ENCODE results near the gene POLG. TPM values are rescaled to one million over a fixed set of nuclear protein-coding genes. Genes with fewer than 3 reads are reported as not detected.

POLG gene
- 10 to 100 TPM; 33.0 to 47.0 (median 39.0) TPM for polyA plus RNA-seq
- long read RNA-seq, donor 1 = 0 reads
- long read RNA-seq, donor 2 = 0 reads
- long read RNA-seq, donor 3, transcript POLG-206 (2 exons, 764 nt) = major isoform, 6 of 6 reads
- long read RNA-seq, donor 3, partial matches to known transcripts = 0 of 6 reads
- long read RNA-seq, donor 3, other reads (novel, unspliced or antisense) = 0 of 6 reads
- long read RNA-seq, donor 4 = 0 reads
- long read RNA-seq, donor 5, partial matches to known transcripts = 0 of 1 reads
- long read RNA-seq, donor 5, other reads (novel, unspliced or antisense) = 0 of 1 reads
- long read RNA-seq, donor 6, full-length matches to known transcripts = 7 of 7 reads
- long read RNA-seq, donor 6, partial matches to known transcripts = 0 of 7 reads
- long read RNA-seq, donor 6, other reads (novel, unspliced or antisense) = 0 of 7 reads
- long read RNA-seq, donor 7, transcript POLG-206 (2 exons, 764 nt) = major isoform, 7 of 14 reads
- long read RNA-seq, donor 7, partial matches to known transcripts = 7 of 14 reads
- long read RNA-seq, donor 7, other reads (novel, unspliced or antisense) = 0 of 14 reads
- long read RNA-seq, donor 8 = 0 reads
- long read RNA-seq, donor 9, partial matches to known transcripts = 0 of 3 reads
- long read RNA-seq, donor 9, other reads (novel, unspliced or antisense) = 0 of 3 reads
- long read RNA-seq, donor 10, partial matches to known transcripts = 0 of 5 reads
- long read RNA-seq, donor 10, other reads (novel, unspliced or antisense) = 0 of 5 reads

- H3K4me3 ChIP-seq (ENCODE audit: low read depth in 1 of 3, low read length in 3 of 3) = peak within 1 kb of the TSS; percentile 82 to 89 (median 85)
- H3K36me3 ChIP-seq (ENCODE audit: control insufficient read depth in 3 of 3, insufficient read depth in 2 of 3, low read depth in 1 of 3, low read length in 3 of 3) = peaks cover 0 to 29% (median 13%) of the 10 kb centered on the region in 3 donors
- H3K27me3 ChIP-seq (ENCODE audit: control insufficient read depth in 3 of 3, insufficient read depth in 3 of 3, low read length in 3 of 3) = no peaks in the 10 kb centered on the region
- H3K4me1 ChIP-seq (ENCODE audit: control insufficient read depth in 3 of 3, insufficient read depth in 2 of 3, low read depth in 1 of 3, low read length in 2 of 3) = peaks cover 15 to 21% (median 16%) of the 10 kb centered on the region in 3 donors
- WGBS, 3 donors = 0 to 1% (median 0%) methylated on average over 66 to 85 of the region's 85 CpGs
- DNase-seq (peak; percentile 99), FAIRE-seq (no peak)
- H3K27ac ChIP-seq (ENCODE audit: low read depth in 1 of 3, low read length in 2 of 3) = peak within 1 kb of the TSS; percentile 86 to 93 (median 91)
- H3K9me3 ChIP-seq (ENCODE audit: control insufficient read depth in 2 of 2, insufficient read depth in 1 of 2, low read depth in 1 of 2, low read length in 1 of 2) = no peaks in the 10 kb centered on the region
Measured at GRCh38 chr15:89334510-89335297, at the start of gene POLG. Gene POLG, minus strand, starts transcription at chr15:89334824. Its CDS starts 1,070 bp downstream, at chr15:89333754.

- Histone ChIP-seq H3K4me3 (ENCODE audit: low read depth in 1 of 3, low read length in 3 of 3) (no peak overlapping the region), H3K9me3 (ENCODE audit: control insufficient read depth in 2 of 2, insufficient read depth in 1 of 2, low read depth in 1 of 2, low read length in 1 of 2) (no peaks in the 10 kb centered on the region), H3K4me1 (ENCODE audit: control insufficient read depth in 3 of 3, insufficient read depth in 2 of 3, low read depth in 1 of 3, low read length in 2 of 3) (peaks cover 0 to 8% (median 0%) of the 10 kb centered on the region in 3 donors), H3K27ac (ENCODE audit: low read depth in 1 of 3, low read length in 2 of 3) (no peak overlapping the region), H3K36me3 (ENCODE audit: control insufficient read depth in 3 of 3, insufficient read depth in 2 of 3, low read depth in 1 of 3, low read length in 3 of 3) (no peaks in the 10 kb centered on the region), H3K27me3 (ENCODE audit: control insufficient read depth in 3 of 3, insufficient read depth in 3 of 3, low read length in 3 of 3) (peaks cover 4 to 63% (median 20%) of the 10 kb centered on the region in 3 donors)
- FAIRE-seq = no peak
- 67 to 79% (median 67%) methylated on average over 3 of the region's 3 CpGs for WGBS, 3 donors
- no peak for DNase-seq
Measured at GRCh38 chr15:89384176-89384604, 49.6 kb upstream of the POLG start.

GRCh38 chr15:89383365-89384175 lies 48.9 kb upstream of the POLG start:
- no peaks in the 10 kb centered on the region for H3K9me3 ChIP-seq (ENCODE audit: control insufficient read depth in 2 of 2, insufficient read depth in 1 of 2, low read depth in 1 of 2, low read length in 1 of 2)
- peak; percentile 45 to 91 for DNase-seq
- H3K4me1 ChIP-seq (ENCODE audit: control insufficient read depth in 3 of 3, insufficient read depth in 2 of 3, low read depth in 1 of 3, low read length in 2 of 3) = peaks cover 0 to 8% (median under 1%) of the 10 kb centered on the region in 3 donors
- no peak overlapping the region for H3K4me3 ChIP-seq (ENCODE audit: low read depth in 1 of 3, low read length in 3 of 3)
- no peak overlapping the region for H3K27ac ChIP-seq (ENCODE audit: low read depth in 1 of 3, low read length in 2 of 3)
- 10 to 31% (median 21%) methylated on average over 10 of the region's 10 CpGs for WGBS, 3 donors
- H3K27me3 ChIP-seq (ENCODE audit: control insufficient read depth in 3 of 3, insufficient read depth in 3 of 3, low read length in 3 of 3) = peaks cover 8 to 62% (median 22%) of the 10 kb centered on the region in 3 donors
- no peak for FAIRE-seq
- H3K36me3 ChIP-seq (ENCODE audit: control insufficient read depth in 3 of 3, insufficient read depth in 2 of 3, low read depth in 1 of 3, low read length in 3 of 3) = no peaks in the 10 kb centered on the region

- Histone ChIP-seq H3K27ac (ENCODE audit: low read depth in 1 of 3, low read length in 2 of 3) (no peak overlapping the region), H3K9me3 (ENCODE audit: control insufficient read depth in 2 of 2, insufficient read depth in 1 of 2, low read depth in 1 of 2, low read length in 1 of 2) (no peaks in the 10 kb centered on the region), H3K27me3 (ENCODE audit: control insufficient read depth in 3 of 3, insufficient read depth in 3 of 3, low read length in 3 of 3) (peaks cover 9 to 70% (median 34%) of the 10 kb centered on the region in 3 donors), H3K4me3 (ENCODE audit: low read depth in 1 of 3, low read length in 3 of 3) (no peak overlapping the region), H3K4me1 (ENCODE audit: control insufficient read depth in 3 of 3, insufficient read depth in 2 of 3, low read depth in 1 of 3, low read length in 2 of 3) (peaks cover 0 to 17% (median 9%) of the 10 kb centered on the region in 3 donors), H3K36me3 (ENCODE audit: control insufficient read depth in 3 of 3, insufficient read depth in 2 of 3, low read depth in 1 of 3, low read length in 3 of 3) (no peaks in the 10 kb centered on the region)
- DNase-seq (no peak), FAIRE-seq (no peak)
- 55 to 78% (median 56%) methylated on average over 11 of the region's 11 CpGs for WGBS, 3 donors
Measured at GRCh38 chr15:89381888-89382686, 47.5 kb upstream of the POLG start.

- 59 to 72% (median 63%) methylated on average over 3 of the region's 3 CpGs for WGBS, 3 donors
- H3K27me3 ChIP-seq (ENCODE audit: control insufficient read depth in 3 of 3, insufficient read depth in 3 of 3, low read length in 3 of 3) = peaks cover 9 to 74% (median 42%) of the 10 kb centered on the region in 3 donors
- no peak for FAIRE-seq
Measured at GRCh38 chr15:89381331-89381730, 46.7 kb upstream of the POLG start.

GRCh38 chr15:89379818-89380217 lies 45.2 kb upstream of the POLG start:
- Histone ChIP-seq H3K4me1 (ENCODE audit: control insufficient read depth in 3 of 3, insufficient read depth in 2 of 3, low read depth in 1 of 3, low read length in 2 of 3) (peaks cover 0 to 17% (median 9%) of the 10 kb centered on the region in 3 donors), H3K27me3 (ENCODE audit: control insufficient read depth in 3 of 3, insufficient read depth in 3 of 3, low read length in 3 of 3) (peaks cover 9 to 82% (median 50%) of the 10 kb centered on the region in 3 donors), H3K36me3 (ENCODE audit: control insufficient read depth in 3 of 3, insufficient read depth in 2 of 3, low read depth in 1 of 3, low read length in 3 of 3) (no peaks in the 10 kb centered on the region), H3K9me3 (ENCODE audit: control insufficient read depth in 2 of 2, insufficient read depth in 1 of 2, low read depth in 1 of 2, low read length in 1 of 2) (no peaks in the 10 kb centered on the region), H3K27ac (ENCODE audit: low read depth in 1 of 3, low read length in 2 of 3) (no peak overlapping the region), H3K4me3 (ENCODE audit: low read depth in 1 of 3, low read length in 3 of 3) (no peak overlapping the region)
- 19 to 49% (median 46%) methylated on average over 5 of the region's 5 CpGs for WGBS, 3 donors
- FAIRE-seq (no peak), DNase-seq (no peak)

More at GRCh38 chr15:89381331-89381730, 46.7 kb upstream of the POLG start:
- Histone ChIP-seq H3K4me3 (ENCODE audit: low read depth in 1 of 3, low read length in 3 of 3) (no peak overlapping the region), H3K9me3 (ENCODE audit: control insufficient read depth in 2 of 2, insufficient read depth in 1 of 2, low read depth in 1 of 2, low read length in 1 of 2) (no peaks in the 10 kb centered on the region), H3K36me3 (ENCODE audit: control insufficient read depth in 3 of 3, insufficient read depth in 2 of 3, low read depth in 1 of 3, low read length in 3 of 3) (no peaks in the 10 kb centered on the region), H3K4me1 (ENCODE audit: control insufficient read depth in 3 of 3, insufficient read depth in 2 of 3, low read depth in 1 of 3, low read length in 2 of 3) (peaks cover 0 to 17% (median 9%) of the 10 kb centered on the region in 3 donors), H3K27ac (ENCODE audit: low read depth in 1 of 3, low read length in 2 of 3) (no peak overlapping the region)
- no peak for DNase-seq

GRCh38 chr15:89379251-89379695 lies 44.6 kb upstream of the POLG start:
- Histone ChIP-seq H3K4me1 (ENCODE audit: control insufficient read depth in 3 of 3, insufficient read depth in 2 of 3, low read depth in 1 of 3, low read length in 2 of 3) (peaks cover 0 to 17% (median 9%) of the 10 kb centered on the region in 3 donors), H3K27me3 (ENCODE audit: control insufficient read depth in 3 of 3, insufficient read depth in 3 of 3, low read length in 3 of 3) (peaks cover 9 to 88% (median 54%) of the 10 kb centered on the region in 3 donors), H3K9me3 (ENCODE audit: control insufficient read depth in 2 of 2, insufficient read depth in 1 of 2, low read depth in 1 of 2, low read length in 1 of 2) (no peaks in the 10 kb centered on the region), H3K36me3 (ENCODE audit: control insufficient read depth in 3 of 3, insufficient read depth in 2 of 3, low read depth in 1 of 3, low read length in 3 of 3) (no peaks in the 10 kb centered on the region), H3K4me3 (ENCODE audit: low read depth in 1 of 3, low read length in 3 of 3) (peak overlapping the region in 1 of 3 donors; percentile 27), H3K27ac (ENCODE audit: low read depth in 1 of 3, low read length in 2 of 3) (no peak overlapping the region)
- 20 to 30% (median 25%) methylated on average over 28 of the region's 28 CpGs for WGBS, 3 donors
- FAIRE-seq (no peak), DNase-seq (no peak)

Data from small intestine (tissue), 16 donors.